KMS-11 (cell line): ENCODE data around the gene PLEKHH2.

ENCODE experiments used
- H2AFZ ChIP-seq: fragments of 200-600 bp; sonication (generic); 2 replicates; pipeline ENCODE4 v1.6.1; 2016; ENCODE audit warnings: antibody characterized with exemption, mixed run types, low read depth
- H3K27ac ChIP-seq: fragments of 200-600 bp; sonication (generic); 2 replicates; pipeline ENCODE4 v1.6.1; 2016; ENCODE audit warnings: mild to moderate bottlenecking, mixed run types
- H3K27me3 ChIP-seq: fragments of 200-600 bp; sonication (generic); 2 replicates; pipeline ENCODE4 v1.6.1; 2017; ENCODE audit warnings: mild to moderate bottlenecking, low read depth, mixed run types, moderate library complexity; ENCODE audit not compliant: insufficient read depth
- H3K36me3 ChIP-seq: fragments of 200-600 bp; sonication (generic); 2 replicates; pipeline ENCODE4 v1.6.1; 2017; ENCODE audit warnings: mild to moderate bottlenecking, mixed run types; ENCODE audit not compliant: insufficient read depth
- H3K4me1 ChIP-seq: fragments of 200-600 bp; sonication (generic); 2 replicates; pipeline ENCODE4 v1.6.1; 2016; ENCODE audit warnings: mild to moderate bottlenecking, low read depth, mixed run types; ENCODE audit not compliant: poor library complexity, severe bottlenecking
- H3K4me2 ChIP-seq: fragments of 200-600 bp; sonication (generic); 2 replicates; pipeline ENCODE4 v1.7.0; 2016; ENCODE audit warnings: mild to moderate bottlenecking, mixed run types
- H3K4me3 ChIP-seq: fragments of 200-600 bp; sonication (generic); IDR thresholded peaks from 2 replicates; pipeline ENCODE4 v1.6.1; 2017; ENCODE audit warnings: low read depth, low read length, mixed read lengths; ENCODE audit not compliant: insufficient read depth
- H3K79me2 ChIP-seq: fragments of 200-600 bp; sonication (generic); 2 replicates; pipeline ENCODE4 v1.6.1; 2016; ENCODE audit warnings: low read depth, mixed run types; ENCODE audit not compliant: insufficient read depth
- H3K9ac ChIP-seq: fragments of 200-600 bp; sonication (generic); 2 replicates; pipeline ENCODE4 v1.6.1; 2016; ENCODE audit warnings: mild to moderate bottlenecking, mixed run types
- H4K20me1 ChIP-seq: fragments of 200-600 bp; sonication (generic); 2 replicates; pipeline ENCODE4 v1.6.1; 2016; ENCODE audit warnings: mild to moderate bottlenecking, mixed run types; ENCODE audit not compliant: insufficient read depth
- CTCF ChIP-seq: fragments of 200-600 bp; sonication (generic); conservative IDR thresholded peaks from 2 replicates; pipeline ENCODE4 v1.6.1; 2017; ENCODE audit warnings: low read depth, mild to moderate bottlenecking, antibody characterized with exemption, low read length, moderate library complexity, mixed read lengths

Gene PLEKHH2

DNA sequence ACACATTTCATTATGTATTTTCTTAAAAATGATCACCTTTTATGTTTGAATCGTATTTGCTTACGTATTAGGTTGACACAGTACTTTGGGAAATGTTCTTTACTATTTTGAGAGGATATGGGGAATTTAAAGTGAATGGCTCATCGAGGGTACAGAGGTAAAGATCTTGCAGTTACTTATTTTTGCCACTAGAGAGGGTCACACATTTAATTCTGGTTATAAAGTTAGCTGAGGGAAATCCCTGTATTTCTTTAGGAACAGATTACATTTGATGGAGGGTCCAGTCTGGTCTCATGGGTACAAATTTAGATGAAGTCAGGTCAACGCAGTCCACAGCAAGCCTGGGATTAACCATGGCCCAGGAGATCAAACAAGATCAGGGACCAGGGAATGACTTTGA lies 161.2 kb downstream of the PLEKHH2 start:
- Histone ChIP-seq H4K20me1 (no peaks in the 10 kb centered on the region), H3K79me2 (no peaks in the 10 kb centered on the region), H3K4me1 (no peaks in the 10 kb centered on the region), H3K4me2 (no peak overlapping the region), H3K27me3 (no peaks in the 10 kb centered on the region), H3K4me3 (no peak overlapping the region), H3K27ac (no peak overlapping the region), H2AFZ (no peak overlapping the region), H3K36me3 (no peaks in the 10 kb centered on the region), H3K9ac (no peak overlapping the region)
- peak; percentile 51 for TF ChIP-seq CTCF

DNA sequence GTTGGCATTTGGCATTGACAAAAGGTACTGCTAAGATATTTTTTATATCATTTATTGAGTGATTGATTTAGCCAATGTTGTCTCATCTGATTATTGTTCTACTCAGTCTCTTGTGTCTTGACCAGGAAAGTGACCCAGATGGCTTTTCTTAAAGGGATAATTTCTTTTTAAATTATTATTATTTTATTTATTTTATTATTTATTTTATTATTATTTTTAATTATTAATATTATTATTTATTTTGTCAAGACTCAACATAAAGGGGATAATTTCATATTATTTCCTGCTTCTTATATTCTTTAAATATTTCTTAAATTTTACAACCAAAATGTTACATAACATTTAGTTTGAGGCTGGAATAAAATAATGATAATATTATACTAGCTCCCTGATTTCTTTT lies 163.8 kb downstream of the PLEKHH2 start:
- Histone ChIP-seq H3K27me3 (no peaks in the 10 kb centered on the region), H3K36me3 (no peaks in the 10 kb centered on the region), H3K4me2 (no peak overlapping the region), H3K79me2 (no peaks in the 10 kb centered on the region), H3K27ac (no peak overlapping the region), H3K4me3 (no peak overlapping the region), H2AFZ (no peak overlapping the region), H3K9ac (no peak overlapping the region), H3K4me1 (no peaks in the 10 kb centered on the region), H4K20me1 (no peaks in the 10 kb centered on the region)
- no peak for TF ChIP-seq CTCF

- H3K27ac ChIP-seq, result no peak overlapping the region
- H4K20me1 ChIP-seq, result no peaks in the 10 kb centered on the region
- no peaks in the 10 kb centered on the region for H3K4me1 ChIP-seq
- no peaks in the 10 kb centered on the region for H3K27me3 ChIP-seq
- no peak overlapping the region for H3K9ac ChIP-seq
- no peaks in the 10 kb centered on the region for H3K79me2 ChIP-seq
- no peak overlapping the region for H2AFZ ChIP-seq
- no peak overlapping the region for H3K4me3 ChIP-seq
- no peaks in the 10 kb centered on the region for H3K36me3 ChIP-seq
- no peak overlapping the region for H3K4me2 ChIP-seq
- no peak for TF ChIP-seq CTCF
These were observed 165.1 kb downstream of the PLEKHH2 start for GRCh38 chr2:43802135-43802534.

DNA sequence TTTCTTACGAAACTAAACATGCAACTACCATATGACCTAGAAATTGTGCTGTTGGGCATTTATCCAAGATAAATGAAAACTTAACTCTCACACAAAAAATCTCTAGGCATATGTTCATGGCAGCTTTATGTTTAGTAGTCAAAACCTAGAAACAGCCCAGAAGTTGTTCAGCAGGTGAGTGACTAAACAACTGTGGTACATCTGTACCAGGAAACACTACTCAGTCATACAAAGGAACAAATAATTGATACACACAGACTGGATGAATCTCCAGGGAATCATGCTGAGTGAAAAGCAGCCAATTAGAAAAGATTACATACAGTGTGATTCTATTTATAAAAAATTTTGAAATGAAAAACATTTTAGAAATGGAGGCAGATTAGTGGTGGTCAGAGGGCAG lies 166.1 kb downstream of the PLEKHH2 start:
- no peak overlapping the region for H3K27ac ChIP-seq
- no peak for TF ChIP-seq CTCF
- no peak overlapping the region for H3K4me3 ChIP-seq
- no peak overlapping the region for H3K4me2 ChIP-seq
- H4K20me1 ChIP-seq, result no peaks in the 10 kb centered on the region
- H3K79me2 ChIP-seq, result no peaks in the 10 kb centered on the region
- no peaks in the 10 kb centered on the region for H3K27me3 ChIP-seq
- H3K36me3 ChIP-seq, result no peaks in the 10 kb centered on the region
- no peaks in the 10 kb centered on the region for H3K4me1 ChIP-seq
- no peak overlapping the region for H3K9ac ChIP-seq
- H2AFZ ChIP-seq, result no peak overlapping the region

DNA sequence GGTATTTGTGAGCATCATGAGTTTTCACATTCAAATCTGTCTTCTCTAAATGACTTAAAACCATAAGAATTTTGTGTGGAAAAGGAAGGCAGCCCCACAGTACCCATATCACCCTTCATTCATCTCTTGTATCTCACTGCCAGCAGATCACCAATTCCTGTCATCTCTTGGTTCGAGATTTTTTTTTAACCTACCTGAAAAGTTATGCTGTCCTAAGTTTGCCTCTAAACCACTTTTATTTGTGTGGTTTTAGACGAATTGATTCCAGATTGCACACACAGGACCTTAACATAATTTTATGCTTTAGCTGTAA lies 169.6 kb downstream of the PLEKHH2 start:
- Histone ChIP-seq H3K27me3 (no peaks in the 10 kb centered on the region), H3K27ac (no peak overlapping the region), H3K9ac (no peak overlapping the region), H3K36me3 (no peaks in the 10 kb centered on the region), H4K20me1 (no peaks in the 10 kb centered on the region), H3K4me3 (no peak overlapping the region), H3K4me1 (no peaks in the 10 kb centered on the region), H3K79me2 (no peaks in the 10 kb centered on the region), H2AFZ (no peak overlapping the region), H3K4me2 (no peak overlapping the region)
- no peak for TF ChIP-seq CTCF
